Measurements from ENCODE around the gene STYXL1. TPM values are rescaled to one million over a fixed set of nuclear protein-coding genes. Genes with fewer than 3 reads are reported as not detected.

Gene STYXL1
- total RNA-seq, 1 experiment from 2014 or later: 49.3 TPM

DNA sequence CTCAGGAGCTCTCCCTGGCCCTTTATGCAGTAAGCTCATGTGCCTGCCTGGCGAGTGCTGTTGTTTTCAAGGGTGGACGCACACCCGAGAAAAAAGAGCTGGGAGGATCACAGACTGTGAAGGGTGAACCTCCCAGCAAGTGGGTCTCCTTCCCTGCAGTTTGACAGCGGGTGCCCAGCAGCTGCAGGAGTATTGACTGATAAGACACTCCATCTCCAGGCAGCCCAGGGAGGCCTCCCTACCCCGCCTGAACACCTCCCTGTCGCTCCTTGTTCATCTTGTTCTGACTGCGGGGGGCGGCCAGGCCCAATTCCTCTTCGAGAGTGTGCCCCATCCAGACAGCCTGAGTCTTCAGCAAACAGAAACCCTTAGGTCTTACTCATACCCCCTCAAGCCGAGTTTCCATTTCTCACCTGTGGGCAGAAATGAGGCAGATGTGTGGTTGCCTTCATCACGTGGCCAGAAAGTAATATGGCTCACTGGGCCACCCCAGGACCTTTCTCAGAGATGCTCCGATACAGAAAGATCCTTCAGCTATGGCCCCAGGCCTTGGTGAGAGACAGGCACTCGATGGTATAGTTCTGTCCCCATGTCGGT, 17.3 kb upstream of the STYXL1 start:
- H3K27me3 Mint-ChIP-seq (ENCODE audit: insufficient read depth, unreplicated experiment): no peaks in the 10 kb centered on the region
- no peak for DNase-seq (ENCODE audit: unreplicated experiment)
- no peak overlapping the region for H3K27ac Mint-ChIP-seq (ENCODE audit: low read depth, unreplicated experiment)
- BruUV-seq (replicated peaks): no TSS peak
- TF ChIP-seq, protein P1, sequence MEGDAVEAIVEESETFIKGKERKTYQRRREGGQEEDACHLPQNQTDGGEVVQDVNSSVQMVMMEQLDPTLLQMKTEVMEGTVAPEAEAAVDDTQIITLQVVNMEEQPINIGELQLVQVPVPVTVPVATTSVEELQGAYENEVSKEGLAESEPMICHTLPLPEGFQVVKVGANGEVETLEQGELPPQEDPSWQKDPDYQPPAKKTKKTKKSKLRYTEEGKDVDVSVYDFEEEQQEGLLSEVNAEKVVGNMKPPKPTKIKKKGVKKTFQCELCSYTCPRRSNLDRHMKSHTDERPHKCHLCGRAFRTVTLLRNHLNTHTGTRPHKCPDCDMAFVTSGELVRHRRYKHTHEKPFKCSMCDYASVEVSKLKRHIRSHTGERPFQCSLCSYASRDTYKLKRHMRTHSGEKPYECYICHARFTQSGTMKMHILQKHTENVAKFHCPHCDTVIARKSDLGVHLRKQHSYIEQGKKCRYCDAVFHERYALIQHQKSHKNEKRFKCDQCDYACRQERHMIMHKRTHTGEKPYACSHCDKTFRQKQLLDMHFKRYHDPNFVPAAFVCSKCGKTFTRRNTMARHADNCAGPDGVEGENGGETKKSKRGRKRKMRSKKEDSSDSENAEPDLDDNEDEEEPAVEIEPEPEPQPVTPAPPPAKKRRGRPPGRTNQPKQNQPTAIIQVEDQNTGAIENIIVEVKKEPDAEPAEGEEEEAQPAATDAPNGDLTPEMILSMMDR (IDR thresholded peaks at IDR 0.05; ENCODE audit: unreplicated experiment): no peak
- intact Hi-C loops (cut with micrococcal nuclease): no loop called here
- H3K9me3 Mint-ChIP-seq (ENCODE audit: unreplicated experiment): no peaks in the 10 kb centered on the region
- peaks cover 76% of the 10 kb centered on the region for H3K36me3 Mint-ChIP-seq (ENCODE audit: insufficient read depth, unreplicated experiment)
- H3K4me1 Mint-ChIP-seq (ENCODE audit: insufficient read depth, unreplicated experiment): peaks cover 6% of the 10 kb centered on the region
- ChIA-PET CTCF (no interaction called here), POLR2A (no interaction called here)
- no peak overlapping the region for H3K4me3 Mint-ChIP-seq (ENCODE audit: unreplicated experiment)

DNA sequence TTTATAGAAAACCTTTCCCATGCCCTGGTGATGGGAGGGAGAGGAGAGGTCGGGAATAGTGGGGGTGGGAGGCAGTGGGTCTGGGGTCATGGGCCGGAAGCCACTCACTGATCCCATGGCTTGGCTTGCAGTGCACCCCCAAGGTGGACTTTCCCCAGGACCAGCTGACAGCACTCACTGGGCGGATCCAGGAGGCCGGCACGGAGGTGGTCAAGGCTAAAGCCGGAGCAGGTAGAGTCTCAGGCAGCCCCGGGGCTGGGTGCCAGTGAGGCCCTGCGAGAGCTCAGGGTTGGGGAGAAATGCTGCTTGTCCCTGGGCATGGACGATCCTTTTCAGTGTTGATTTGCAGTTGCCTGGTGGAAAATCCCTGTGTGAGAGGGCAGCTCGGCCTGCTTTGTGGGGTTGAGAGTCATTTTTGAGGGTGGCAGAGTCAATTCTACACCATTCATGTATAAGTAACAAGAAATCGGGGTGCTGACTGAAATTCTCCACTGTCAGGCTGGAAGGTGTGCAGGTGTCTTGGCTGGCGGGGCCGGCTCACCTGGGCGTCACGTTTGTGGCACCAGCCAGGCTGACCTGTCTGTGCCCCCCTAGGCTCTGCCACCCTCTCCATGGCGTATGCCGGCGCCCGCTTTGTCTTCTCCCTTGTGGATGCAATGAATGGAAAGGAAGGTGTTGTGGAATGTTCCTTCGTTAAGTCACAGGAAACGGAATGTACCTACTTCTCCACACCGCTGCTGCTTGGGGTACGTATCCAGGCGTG, 16.6 kb upstream of the STYXL1 start:
- peaks cover 83% of the 10 kb centered on the region for H3K36me3 Mint-ChIP-seq (ENCODE audit: insufficient read depth, unreplicated experiment)
- H3K27ac Mint-ChIP-seq (ENCODE audit: low read depth, unreplicated experiment): no peak overlapping the region
- H3K4me3 Mint-ChIP-seq (ENCODE audit: unreplicated experiment): no peak overlapping the region
- no peaks in the 10 kb centered on the region for H3K9me3 Mint-ChIP-seq (ENCODE audit: unreplicated experiment)
- intact Hi-C loops (cut with micrococcal nuclease): no loop called here
- ChIA-PET POLR2A (interaction anchor here (1.0 to 1.3 kb wide), 3 partner anchors 10 to 22 kb away, joined by 5 to 11 read pairs (median 6); partner anchors contain the start of genes MDH2 and STYXL1), CTCF (no interaction called here)
- no TSS peak for BruUV-seq (replicated peaks)
- H3K4me1 Mint-ChIP-seq (ENCODE audit: insufficient read depth, unreplicated experiment): peaks cover 5% of the 10 kb centered on the region
- TF ChIP-seq, protein P1 (IDR thresholded peaks at IDR 0.05; ENCODE audit: unreplicated experiment): no peak
- no peak for DNase-seq (ENCODE audit: unreplicated experiment)
- no peaks in the 10 kb centered on the region for H3K27me3 Mint-ChIP-seq (ENCODE audit: insufficient read depth, unreplicated experiment)

DNA sequence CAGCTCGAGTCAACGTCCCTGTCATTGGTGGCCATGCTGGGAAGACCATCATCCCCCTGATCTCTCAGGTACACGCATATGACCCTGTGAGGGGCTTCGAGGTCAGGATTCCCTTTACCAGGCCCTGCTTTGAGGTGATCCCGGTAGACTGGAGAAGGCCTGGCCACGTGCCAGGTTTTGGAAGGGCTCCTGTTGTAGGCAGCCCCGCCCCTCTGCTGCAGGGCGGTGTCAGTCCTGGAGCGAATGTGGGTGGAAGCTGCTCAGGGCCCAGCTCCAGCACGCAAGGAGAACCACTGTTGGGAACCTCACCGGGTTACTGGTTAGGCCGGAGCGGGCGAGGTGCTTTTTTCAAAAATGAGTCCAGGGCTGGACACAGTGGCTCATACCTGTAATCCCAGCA, 15.7 kb upstream of the STYXL1 start:
- ChIA-PET CTCF (no interaction called here), POLR2A (interaction anchor here (0.6 to 1.3 kb wide), 5 partner anchors 10 to 75 kb away, joined by 3 to 11 read pairs (median 5); partner anchors contain the start of genes MDH2 and STYXL1)
- Mint-ChIP-seq H3K4me3 (ENCODE audit: unreplicated experiment) (no peak overlapping the region), H3K9me3 (ENCODE audit: unreplicated experiment) (no peaks in the 10 kb centered on the region), H3K36me3 (ENCODE audit: insufficient read depth, unreplicated experiment) (peaks cover 91% of the 10 kb centered on the region), H3K27me3 (ENCODE audit: insufficient read depth, unreplicated experiment) (no peaks in the 10 kb centered on the region), H3K4me1 (ENCODE audit: insufficient read depth, unreplicated experiment) (no peaks in the 10 kb centered on the region), H3K27ac (ENCODE audit: low read depth, unreplicated experiment) (no peak overlapping the region)
- no TSS peak for BruUV-seq (replicated peaks)
- TF ChIP-seq, protein P1 (IDR thresholded peaks at IDR 0.05; ENCODE audit: unreplicated experiment): no peak
- peak; percentile 79 for DNase-seq (ENCODE audit: unreplicated experiment)
- intact Hi-C loops (cut with micrococcal nuclease): no loop called here

DNA sequence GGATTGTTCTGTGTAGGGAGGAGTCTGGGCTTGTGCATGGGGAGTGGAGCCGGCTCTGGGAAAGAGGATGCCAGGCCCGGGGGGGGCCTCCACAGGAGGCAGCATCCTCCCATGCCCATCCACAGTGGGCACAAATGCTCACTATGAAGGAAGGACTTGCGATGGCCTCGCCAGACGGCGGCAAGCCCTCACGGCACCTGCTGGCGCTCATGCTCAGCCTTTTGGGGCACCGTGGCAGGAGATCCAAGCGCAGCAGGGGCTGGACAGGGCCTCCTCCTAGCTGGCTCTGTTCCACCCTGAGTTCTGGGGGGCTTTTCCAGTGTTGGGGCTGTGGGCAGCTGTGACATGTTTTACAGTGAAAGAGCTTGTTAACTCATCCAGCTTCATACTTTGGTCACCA, 15.3 kb upstream of the STYXL1 start:
- no peak overlapping the region for H3K27ac Mint-ChIP-seq (ENCODE audit: low read depth, unreplicated experiment)
- H3K36me3 Mint-ChIP-seq (ENCODE audit: insufficient read depth, unreplicated experiment): peaks cover 96% of the 10 kb centered on the region
- TF ChIP-seq, protein P1 (IDR thresholded peaks at IDR 0.05; ENCODE audit: unreplicated experiment): no peak
- no peaks in the 10 kb centered on the region for H3K27me3 Mint-ChIP-seq (ENCODE audit: insufficient read depth, unreplicated experiment)
- no peak overlapping the region for H3K4me3 Mint-ChIP-seq (ENCODE audit: unreplicated experiment)
- intact Hi-C loops (cut with micrococcal nuclease): no loop called here
- POLR2A ChIA-PET: interaction anchor here (0.6 to 1.3 kb wide), 5 partner anchors 9 to 76 kb away, joined by 3 to 11 read pairs (median 5); partner anchors contain the start of genes MDH2 and STYXL1
- no peaks in the 10 kb centered on the region for H3K9me3 Mint-ChIP-seq (ENCODE audit: unreplicated experiment)
- CTCF ChIA-PET: no interaction called here
- DNase-seq (ENCODE audit: unreplicated experiment): no peak
- BruUV-seq (replicated peaks): no TSS peak
- no peaks in the 10 kb centered on the region for H3K4me1 Mint-ChIP-seq (ENCODE audit: insufficient read depth, unreplicated experiment)
